Fibroblast of lung (primary cell): Measurements from ENCODE around the gene GREM2.

Experiments used
- CTCF ChIP-seq, 2 donors: IDR thresholded peaks in 1 of 2; conservative IDR thresholded peaks in 1 of 2; 1 replicate in 1 of 2; 2 replicates in 1 of 2; pipeline ENCODE4 v1.5.1; 2011 to 2012; ENCODE audit warnings: low read length in 2 of 2, control low read depth in 1 of 2, inconsistent platforms in 1 of 2, low read depth in 1 of 2, mild to moderate bottlenecking in 1 of 2
- EZH2 ChIP-seq: IDR thresholded peaks from 2 replicates; pipeline ENCODE4 v1.5.1; 2012; ENCODE audit warnings: low read length, control low read depth, mild to moderate bottlenecking; ENCODE audit errors: missing control alignments

- TF ChIP-seq CTCF (conservative IDR thresholded peaks at IDR 0.05 in 1 of 2, IDR thresholded peaks at IDR 0.05 in 1 of 2; ENCODE audit: low read depth in 1 of 2, low read length in 2 of 2) = no peak
- TF ChIP-seq EZH2 = no peak
Measured at GRCh38 chr1:240609527-240610060, 2.4 kb downstream of the GREM2 start.
